SJCRH30 (cell line): ENCODE results near the gene SPATA31E1. TPM values are rescaled to one million over a fixed set of nuclear protein-coding genes. Genes with fewer than 3 reads are reported as not detected.

Experiments
- DNase-seq, 2 experiments: peaks; one replicate each; pipeline ENCODE4 v3.0.0-alpha.2; 2015 to 2020
- H3K27ac ChIP-seq: fragments of 250-450 bp; sonication (Bioruptor Pico); 2 replicates; pipeline ENCODE4 v1.5.1; 2020; ENCODE audit warnings: mild to moderate bottlenecking, moderate library complexity
- H3K27me3 ChIP-seq: fragments of 250-450 bp; sonication (Bioruptor Pico); 2 replicates; pipeline ENCODE4 v1.5.1; 2020; ENCODE audit warnings: mild to moderate bottlenecking, moderate library complexity
- H3K36me3 ChIP-seq: fragments of 250-450 bp; sonication (Bioruptor Pico); 2 replicates; pipeline ENCODE4 v1.5.1; 2020; ENCODE audit warnings: mild to moderate bottlenecking, moderate library complexity
- H3K4me1 ChIP-seq: fragments of 250-450 bp; sonication (Bioruptor Pico); 2 replicates; pipeline ENCODE4 v1.5.1; 2020; ENCODE audit warnings: mild to moderate bottlenecking, moderate library complexity
- H3K4me3 ChIP-seq: fragments of 250-450 bp; sonication (Bioruptor Pico); 2 replicates; pipeline ENCODE4 v1.5.1; 2020; ENCODE audit warnings: mild to moderate bottlenecking, moderate library complexity
- H3K9me3 ChIP-seq: fragments of 250-450 bp; sonication (Bioruptor Pico); replicated peaks from 2 replicates; pipeline ENCODE4 v1.5.1; 2020; ENCODE audit warnings: mild to moderate bottlenecking, moderate library complexity
- total RNA-seq: library from RNA; depleted of rRNA; stranded (reverse); fragments of >200 nt; shearing (Covaris generic); gene quantifications from 2 replicates; pipeline ENCODE4 v1.2.3, GENCODE V29; 2014

The SPATA31E1 gene
- total RNA-seq, 1 experiment from 2014 or later: not detected

- no peak for DNase-seq
- H3K27ac ChIP-seq: no peak overlapping the region
- H3K36me3 ChIP-seq: no peaks in the 10 kb centered on the region
Observed at GRCh38 chr9:87857141-87857947, 25.3 kb upstream of the SPATA31E1 start.

GRCh38 chr9:87857948-87858335 is 24.7 kb upstream of the SPATA31E1 start:
- no peak for DNase-seq

More at GRCh38 chr9:87857141-87857947, 25.3 kb upstream of the SPATA31E1 start:
- H3K9me3 ChIP-seq: 0 out of 2 replicates have a peak, but pooled peaks cover 3% of the 10 kb centered on the region
- H3K27me3 ChIP-seq: no peaks in the 10 kb centered on the region
- no peak overlapping the region for H3K4me3 ChIP-seq
- H3K4me1 ChIP-seq: no peaks in the 10 kb centered on the region

GRCh38 chr9:87859137-87859536 is 23.5 kb upstream of the SPATA31E1 start:
- 0 out of 2 replicates have a peak, but pooled peaks cover 3% of the 10 kb centered on the region for H3K9me3 ChIP-seq
- no peaks in the 10 kb centered on the region for H3K4me1 ChIP-seq
- H3K36me3 ChIP-seq: no peaks in the 10 kb centered on the region
- DNase-seq: no peak
- H3K4me3 ChIP-seq: no peak overlapping the region
- H3K27me3 ChIP-seq: no peaks in the 10 kb centered on the region
- H3K27ac ChIP-seq: no peak overlapping the region

More at GRCh38 chr9:87857948-87858335, 24.7 kb upstream of the SPATA31E1 start:
- Histone ChIP-seq H3K4me1 (no peaks in the 10 kb centered on the region), H3K4me3 (no peak overlapping the region), H3K9me3 (0 out of 2 replicates have a peak, but pooled peaks cover 3% of the 10 kb centered on the region), H3K36me3 (no peaks in the 10 kb centered on the region), H3K27me3 (no peaks in the 10 kb centered on the region), H3K27ac (no peak overlapping the region)

- H3K27ac ChIP-seq: no peak overlapping the region
- H3K4me3 ChIP-seq: no peak overlapping the region
- H3K27me3 ChIP-seq: no peaks in the 10 kb centered on the region
- no peaks in the 10 kb centered on the region for H3K4me1 ChIP-seq
- H3K36me3 ChIP-seq: no peaks in the 10 kb centered on the region
- H3K9me3 ChIP-seq: 0 out of 2 replicates have a peak, but pooled peaks cover 3% of the 10 kb centered on the region
- no peak for DNase-seq
Observed at GRCh38 chr9:87859786-87860185, 22.9 kb upstream of the SPATA31E1 start.

- H3K4me1 ChIP-seq: no peaks in the 10 kb centered on the region
- H3K27ac ChIP-seq: no peak overlapping the region
- DNase-seq: no peak
- no peaks in the 10 kb centered on the region for H3K27me3 ChIP-seq
- H3K9me3 ChIP-seq: 0 out of 2 replicates have a peak, but pooled peaks cover 3% of the 10 kb centered on the region
- no peak overlapping the region for H3K4me3 ChIP-seq
- H3K36me3 ChIP-seq: no peaks in the 10 kb centered on the region
Observed at GRCh38 chr9:87861332-87861731, 21.3 kb upstream of the SPATA31E1 start.

- H3K36me3 ChIP-seq: no peaks in the 10 kb centered on the region
- 0 out of 2 replicates have a peak, but pooled peaks cover 3% of the 10 kb centered on the region for H3K9me3 ChIP-seq
- no peaks in the 10 kb centered on the region for H3K4me1 ChIP-seq
- DNase-seq: no peak
- no peak overlapping the region for H3K27ac ChIP-seq
- H3K27me3 ChIP-seq: no peaks in the 10 kb centered on the region
- no peak overlapping the region for H3K4me3 ChIP-seq
Observed at GRCh38 chr9:87862536-87863268, 20.0 kb upstream of the SPATA31E1 start.

GRCh38 chr9:87863882-87864465 is 18.7 kb upstream of the SPATA31E1 start:
- 0 out of 2 replicates have a peak, but pooled peaks cover 3% of the 10 kb centered on the region for H3K9me3 ChIP-seq
- H3K27me3 ChIP-seq: no peaks in the 10 kb centered on the region
- no peak overlapping the region for H3K4me3 ChIP-seq
- H3K27ac ChIP-seq: no peak overlapping the region
- no peaks in the 10 kb centered on the region for H3K4me1 ChIP-seq
- no peak for DNase-seq
- no peaks in the 10 kb centered on the region for H3K36me3 ChIP-seq

- Histone ChIP-seq H3K4me1 (no peaks in the 10 kb centered on the region), H3K27me3 (no peaks in the 10 kb centered on the region), H3K36me3 (no peaks in the 10 kb centered on the region), H3K9me3 (0 out of 2 replicates have a peak, but pooled peaks cover 3% of the 10 kb centered on the region), H3K4me3 (no peak overlapping the region), H3K27ac (no peak overlapping the region)
- DNase-seq: no peak
Observed at GRCh38 chr9:87864915-87865314, 17.8 kb upstream of the SPATA31E1 start.

GRCh38 chr9:87865626-87866025 is 17.1 kb upstream of the SPATA31E1 start:
- no peak for DNase-seq
- no peaks in the 10 kb centered on the region for H3K4me1 ChIP-seq
- H3K27ac ChIP-seq: no peak overlapping the region
- no peaks in the 10 kb centered on the region for H3K27me3 ChIP-seq
- H3K36me3 ChIP-seq: no peaks in the 10 kb centered on the region
- 0 out of 2 replicates have a peak, but pooled peaks cover 3% of the 10 kb centered on the region for H3K9me3 ChIP-seq
- no peak overlapping the region for H3K4me3 ChIP-seq

- Histone ChIP-seq H3K27me3 (no peaks in the 10 kb centered on the region), H3K4me3 (no peak overlapping the region), H3K9me3 (no peaks in the 10 kb centered on the region), H3K4me1 (peaks cover 2% of the 10 kb centered on the region; the same call in 1 of the 2 replicates), H3K27ac (no peak overlapping the region), H3K36me3 (no peaks in the 10 kb centered on the region)
- no peak for DNase-seq
Observed at GRCh38 chr9:87867391-87867790, 15.3 kb upstream of the SPATA31E1 start.

- H3K9me3 ChIP-seq: no peaks in the 10 kb centered on the region
- no peaks in the 10 kb centered on the region for H3K27me3 ChIP-seq
- no peak overlapping the region for H3K27ac ChIP-seq
- no peak overlapping the region for H3K4me3 ChIP-seq
- H3K4me1 ChIP-seq: peaks cover 3% of the 10 kb centered on the region; the same call in 1 of the 2 replicates
- DNase-seq: no peak
- no peaks in the 10 kb centered on the region for H3K36me3 ChIP-seq
Observed at GRCh38 chr9:87868175-87868574, 14.5 kb upstream of the SPATA31E1 start.

- H3K27ac ChIP-seq: no peak overlapping the region
- H3K27me3 ChIP-seq: no peaks in the 10 kb centered on the region
- no peaks in the 10 kb centered on the region for H3K36me3 ChIP-seq
- H3K4me1 ChIP-seq: peaks cover 3% of the 10 kb centered on the region; the same call in 1 of the 2 replicates
- no peaks in the 10 kb centered on the region for H3K9me3 ChIP-seq
- no peak for DNase-seq
- H3K4me3 ChIP-seq: no peak overlapping the region
Observed at GRCh38 chr9:87868635-87869034, 14.0 kb upstream of the SPATA31E1 start.

GRCh38 chr9:87869082-87869481 is 13.6 kb upstream of the SPATA31E1 start:
- Histone ChIP-seq H3K36me3 (no peaks in the 10 kb centered on the region), H3K27me3 (no peaks in the 10 kb centered on the region), H3K9me3 (no peaks in the 10 kb centered on the region), H3K4me1 (peaks cover 3% of the 10 kb centered on the region; the same call in 1 of the 2 replicates), H3K4me3 (no peak overlapping the region), H3K27ac (no peak overlapping the region)
- DNase-seq: no peak

- Histone ChIP-seq H3K4me3 (no peak overlapping the region), H3K36me3 (no peaks in the 10 kb centered on the region), H3K9me3 (no peaks in the 10 kb centered on the region), H3K27ac (no peak overlapping the region), H3K27me3 (no peaks in the 10 kb centered on the region), H3K4me1 (peaks cover 17% of the 10 kb centered on the region; the same call in 1 of the 2 replicates)
- no peak for DNase-seq
Observed at GRCh38 chr9:87871425-87872078, 11.1 kb upstream of the SPATA31E1 start.
